ENCODE results near the gene NUP50. TPM values are rescaled to one million over a fixed set of nuclear protein-coding genes. Genes with fewer than 3 reads are reported as not detected.

The NUP50 gene
- total RNA-seq, 1 experiment from 2014 or later: 58.6 TPM

DNA sequence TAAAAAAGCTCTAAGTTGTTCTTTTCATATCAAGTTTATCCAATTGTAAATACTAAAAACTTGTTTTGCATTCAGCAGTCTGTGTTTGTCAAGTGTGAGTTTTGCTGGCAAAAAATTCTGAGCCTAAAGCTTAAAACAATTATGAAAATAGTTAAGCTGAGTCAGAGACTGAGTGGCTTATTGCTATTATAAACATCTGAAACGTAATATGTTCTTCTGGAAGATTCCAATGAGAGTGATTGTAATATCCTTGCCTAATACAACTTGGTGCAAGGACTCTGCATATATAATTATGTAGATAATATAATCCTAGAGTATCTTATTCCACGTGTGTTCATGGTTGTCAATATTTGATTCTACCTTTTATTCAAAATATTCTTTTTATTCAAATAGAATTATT, 14.1 kb upstream of the NUP50 start:
- H3K27me3 ChIP-seq: no peaks in the 10 kb centered on the region
- no peak overlapping the region for H3K27ac ChIP-seq
- no peak overlapping the region for H3K4me3 ChIP-seq
- H3K9me3 ChIP-seq (replicated peaks): no peaks in the 10 kb centered on the region
- no peaks in the 10 kb centered on the region for H3K4me1 ChIP-seq
- no peak for DNase-seq
- no peaks in the 10 kb centered on the region for H3K36me3 ChIP-seq

DNA sequence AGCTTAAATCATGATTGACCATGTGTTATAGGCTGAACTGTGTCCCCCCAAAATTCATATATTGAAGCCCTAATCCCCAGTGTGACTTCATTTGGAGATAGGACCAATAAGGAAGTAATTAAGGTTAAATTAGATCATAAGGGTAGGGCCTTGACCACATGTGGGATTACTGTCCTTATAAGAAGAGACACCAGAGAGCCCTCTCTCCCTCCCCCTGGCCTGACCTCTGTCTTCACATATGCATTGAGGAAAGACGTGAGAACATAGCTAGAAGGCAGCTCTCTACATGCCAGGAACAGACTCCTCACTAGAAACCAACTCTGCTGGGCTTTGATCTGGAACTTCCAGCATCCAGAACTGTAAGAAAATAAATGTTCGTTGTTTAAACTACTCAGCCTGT, 13.6 kb upstream of the NUP50 start:
- Histone ChIP-seq H3K27ac (no peak overlapping the region), H3K4me3 (no peak overlapping the region), H3K27me3 (no peaks in the 10 kb centered on the region), H3K4me1 (no peaks in the 10 kb centered on the region), H3K9me3 (replicated peaks) (no peaks in the 10 kb centered on the region), H3K36me3 (no peaks in the 10 kb centered on the region)
- DNase-seq: no peak

DNA sequence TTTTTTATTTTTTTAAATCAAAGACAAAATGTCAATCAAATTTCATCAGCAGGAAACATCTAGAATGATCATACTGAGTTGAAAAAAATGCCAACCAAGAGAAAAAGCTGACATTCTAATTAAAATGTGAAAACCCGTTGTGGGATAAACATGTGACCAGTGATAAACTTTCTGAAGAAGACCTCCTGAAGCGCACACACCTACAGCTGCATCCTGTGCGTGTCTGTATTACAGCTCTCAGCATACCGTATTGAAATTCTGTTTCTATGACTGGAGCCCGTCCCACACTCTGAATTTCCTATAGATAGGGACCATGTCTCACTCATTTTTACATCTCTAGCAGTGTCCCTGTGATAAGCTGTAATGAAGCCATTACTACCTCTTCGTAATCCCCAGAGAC, 12.2 kb upstream of the NUP50 start:
- Histone ChIP-seq H3K27me3 (no peaks in the 10 kb centered on the region), H3K9me3 (replicated peaks) (no peaks in the 10 kb centered on the region), H3K36me3 (no peaks in the 10 kb centered on the region), H3K27ac (no peak overlapping the region), H3K4me1 (no peaks in the 10 kb centered on the region), H3K4me3 (no peak overlapping the region)
- no peak for DNase-seq

DNA sequence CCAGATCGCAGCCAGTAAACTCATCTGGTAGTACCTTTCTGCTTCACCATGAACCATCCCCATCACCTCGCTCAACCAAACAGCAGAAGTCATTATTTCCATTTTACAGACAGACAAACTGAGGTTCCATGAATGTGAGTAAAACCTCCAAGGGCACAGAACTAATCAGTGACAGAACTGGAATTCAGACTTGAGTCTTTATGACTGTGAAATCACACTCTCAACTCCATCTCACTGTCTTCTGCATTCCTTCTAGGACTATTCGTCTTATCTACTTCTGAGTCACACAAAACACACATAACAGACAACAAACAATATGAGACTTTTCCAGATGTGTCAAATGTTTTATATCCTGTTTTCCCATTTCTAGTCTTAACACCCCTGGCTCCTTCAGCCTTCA, 9.3 kb upstream of the NUP50 start:
- no peak for DNase-seq
- H3K27me3 ChIP-seq: no peaks in the 10 kb centered on the region
- H3K4me3 ChIP-seq: no peak overlapping the region
- no peaks in the 10 kb centered on the region for H3K9me3 ChIP-seq (replicated peaks)
- H3K27ac ChIP-seq: no peak overlapping the region
- H3K4me1 ChIP-seq: peaks cover 3% of the 10 kb centered on the region; the same call in 1 of the 2 replicates
- peaks cover 8% of the 10 kb centered on the region; the same call in 1 of the 2 replicates for H3K36me3 ChIP-seq

DNA sequence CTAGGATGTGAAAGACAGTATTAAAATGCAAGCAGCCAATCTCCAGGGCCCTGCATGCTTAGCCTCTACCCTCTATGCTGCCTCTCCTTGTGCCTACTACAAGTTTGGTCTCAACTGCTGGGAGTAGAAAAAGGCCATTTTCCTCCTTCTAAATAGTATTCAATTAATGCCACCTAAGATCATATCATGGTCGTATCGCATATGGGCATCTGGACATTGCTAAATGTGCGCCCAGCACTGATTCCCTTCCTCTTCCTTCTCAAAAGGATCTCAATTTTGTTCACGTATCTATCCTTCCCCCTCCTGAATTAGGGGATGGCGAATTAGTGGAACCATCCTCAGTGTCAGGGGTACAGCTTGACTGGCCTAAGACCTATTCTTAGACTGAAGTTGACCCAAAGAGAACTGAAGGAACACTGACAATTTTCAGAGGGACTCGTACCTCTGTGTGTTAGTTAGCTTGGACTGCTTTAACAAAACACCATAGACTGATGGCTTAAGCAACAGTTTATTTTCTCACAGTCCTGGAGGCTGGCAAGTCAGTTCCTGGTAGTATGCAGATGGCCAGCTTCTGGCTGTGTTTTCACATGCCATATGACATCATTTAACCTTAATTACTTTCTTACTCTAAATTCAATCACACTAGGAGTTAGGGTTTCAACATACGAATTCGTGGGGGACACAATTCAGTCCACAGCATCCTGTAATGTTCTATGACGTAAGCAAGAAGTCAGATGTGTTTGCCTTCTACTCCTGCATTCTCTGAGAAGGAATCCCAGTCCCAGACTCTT, 8.5 kb upstream of the NUP50 start:
- no peak for DNase-seq

DNA sequence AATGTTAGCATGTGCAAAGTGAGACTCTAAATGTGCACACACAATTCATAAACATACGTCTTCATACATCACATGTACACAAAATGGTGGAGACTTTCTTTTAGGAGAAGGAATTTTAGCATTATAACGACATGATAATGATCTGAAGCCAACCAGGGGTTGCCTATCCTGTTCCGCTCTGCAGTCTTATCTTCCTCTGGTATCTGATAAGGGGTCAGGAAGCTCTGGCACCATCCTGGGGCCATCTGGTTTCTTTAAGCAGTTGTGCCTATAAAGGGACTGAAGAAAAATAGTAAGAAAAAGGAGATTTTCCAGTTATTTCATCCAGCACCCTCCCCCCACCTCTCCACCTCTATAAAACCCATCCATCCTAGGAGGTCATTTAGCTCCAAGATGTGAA, 5.8 kb upstream of the NUP50 start:
- Histone ChIP-seq H3K27me3 (no peaks in the 10 kb centered on the region), H3K4me1 (peaks cover 12% of the 10 kb centered on the region), H3K36me3 (peaks cover 8% of the 10 kb centered on the region; the same call in 1 of the 2 replicates), H3K4me3 (no peak overlapping the region), H3K9me3 (replicated peaks) (no peaks in the 10 kb centered on the region), H3K27ac (no peak overlapping the region)
- no peak for DNase-seq

More for the DNA sequence above, 8.5 kb upstream of the NUP50 start:
- Histone ChIP-seq H3K4me3 (no peak overlapping the region), H3K27me3 (no peaks in the 10 kb centered on the region), H3K27ac (no peak overlapping the region), H3K9me3 (replicated peaks) (no peaks in the 10 kb centered on the region), H3K4me1 (peaks cover 9% of the 10 kb centered on the region), H3K36me3 (peaks cover 8% of the 10 kb centered on the region; the same call in 1 of the 2 replicates)

DNA sequence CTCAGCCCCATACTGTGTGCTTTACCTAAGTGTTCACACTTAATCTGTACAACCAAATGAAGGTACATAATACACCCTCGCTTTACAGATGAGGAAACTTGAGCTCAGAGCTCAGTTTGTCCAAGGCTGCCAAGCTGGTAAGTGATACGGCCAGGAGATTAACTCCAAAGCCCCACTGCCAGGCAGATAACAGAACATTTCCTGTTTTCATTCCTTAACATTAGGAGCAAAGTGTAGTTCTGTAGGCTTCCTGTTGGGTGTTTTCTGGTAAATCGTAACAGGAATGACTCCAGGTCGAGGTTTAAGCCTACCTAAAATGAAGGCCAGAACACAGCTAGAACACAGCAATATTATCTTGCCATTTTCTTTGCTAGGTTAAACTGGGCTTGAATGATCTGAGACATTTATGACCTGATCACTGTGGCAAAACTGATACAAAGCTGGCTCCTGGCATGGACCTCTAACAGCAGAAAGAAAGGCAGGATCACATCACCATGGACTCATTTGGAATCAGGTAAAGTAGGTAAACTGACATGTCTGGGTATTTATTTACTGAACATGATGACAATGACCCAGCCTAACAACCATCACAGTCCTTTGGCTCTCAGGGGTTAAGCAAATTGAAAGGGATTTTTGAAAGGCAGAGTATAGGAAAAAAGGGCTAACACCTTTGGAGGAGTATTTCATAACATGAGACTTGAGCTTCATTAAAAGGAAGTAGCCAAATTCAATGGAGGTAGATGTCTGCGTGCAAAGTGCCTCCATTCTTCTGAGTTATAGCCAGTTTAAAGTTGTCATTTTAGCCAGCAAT, 3.9 kb upstream of the NUP50 start:
- H3K4me1 ChIP-seq: peaks cover 12% of the 10 kb centered on the region
- DNase-seq: peak; percentile 41 to 69
- peaks cover 8% of the 10 kb centered on the region; the same call in 1 of the 2 replicates for H3K36me3 ChIP-seq
- no peak overlapping the region for H3K4me3 ChIP-seq
- no peaks in the 10 kb centered on the region for H3K27me3 ChIP-seq
- no peaks in the 10 kb centered on the region for H3K9me3 ChIP-seq (replicated peaks)
- no peak overlapping the region for H3K27ac ChIP-seq

DNA sequence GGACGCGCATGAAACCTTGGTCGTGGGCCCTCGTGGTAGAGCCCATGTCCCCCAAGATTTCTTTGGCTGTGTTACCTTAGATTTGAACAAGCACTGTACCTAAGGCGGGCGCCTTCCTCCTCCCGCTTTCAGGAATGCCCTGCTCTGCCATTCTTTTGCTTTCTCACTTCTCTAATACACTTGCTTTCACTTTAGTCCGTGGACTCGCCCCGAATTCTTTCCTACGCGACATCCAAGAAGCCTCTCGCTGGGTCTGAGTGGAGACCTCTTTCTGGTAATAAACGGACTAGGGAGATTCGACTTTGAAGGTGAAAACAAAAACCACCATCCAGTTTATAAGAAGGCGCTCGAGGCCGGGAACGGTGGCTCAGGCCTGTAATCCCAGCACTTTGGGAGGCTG, 1.2 kb upstream of the NUP50 start:
- Histone ChIP-seq H3K27ac (no peak overlapping the region), H3K4me3 (peak overlapping the region; percentile 97), H3K27me3 (no peaks in the 10 kb centered on the region), H3K9me3 (replicated peaks) (no peaks in the 10 kb centered on the region), H3K36me3 (peaks cover 5% of the 10 kb centered on the region), H3K4me1 (peaks cover 19% of the 10 kb centered on the region)
- DNase-seq: no peak

DNA sequence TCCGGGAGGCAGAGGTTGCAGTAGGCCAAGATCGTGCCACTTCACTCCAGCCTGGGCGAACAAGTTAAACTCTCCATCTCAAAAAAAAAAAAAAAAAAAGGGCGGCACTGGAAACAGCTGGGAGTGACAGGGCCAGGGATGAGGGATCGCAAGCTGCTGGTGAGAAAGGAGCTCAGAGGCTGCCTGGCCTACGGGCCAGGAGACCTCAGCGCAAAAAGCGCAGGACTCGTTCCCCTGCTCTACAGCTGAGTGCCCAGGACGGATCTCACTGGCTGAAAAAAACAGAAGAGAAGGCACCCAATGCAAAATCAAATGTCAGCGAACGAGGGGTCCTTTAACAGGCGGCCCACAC, 650 bp upstream of the NUP50 start:
- no peaks in the 10 kb centered on the region for H3K27me3 ChIP-seq
- peaks cover 8% of the 10 kb centered on the region for H3K36me3 ChIP-seq
- peaks cover 19% of the 10 kb centered on the region for H3K4me1 ChIP-seq
- no peaks in the 10 kb centered on the region for H3K9me3 ChIP-seq (replicated peaks)
- peak; percentile 53 to 59 for DNase-seq
- peak overlapping the region; percentile 89 for H3K27ac ChIP-seq
- H3K4me3 ChIP-seq: peak overlapping the region; percentile 97

DNA sequence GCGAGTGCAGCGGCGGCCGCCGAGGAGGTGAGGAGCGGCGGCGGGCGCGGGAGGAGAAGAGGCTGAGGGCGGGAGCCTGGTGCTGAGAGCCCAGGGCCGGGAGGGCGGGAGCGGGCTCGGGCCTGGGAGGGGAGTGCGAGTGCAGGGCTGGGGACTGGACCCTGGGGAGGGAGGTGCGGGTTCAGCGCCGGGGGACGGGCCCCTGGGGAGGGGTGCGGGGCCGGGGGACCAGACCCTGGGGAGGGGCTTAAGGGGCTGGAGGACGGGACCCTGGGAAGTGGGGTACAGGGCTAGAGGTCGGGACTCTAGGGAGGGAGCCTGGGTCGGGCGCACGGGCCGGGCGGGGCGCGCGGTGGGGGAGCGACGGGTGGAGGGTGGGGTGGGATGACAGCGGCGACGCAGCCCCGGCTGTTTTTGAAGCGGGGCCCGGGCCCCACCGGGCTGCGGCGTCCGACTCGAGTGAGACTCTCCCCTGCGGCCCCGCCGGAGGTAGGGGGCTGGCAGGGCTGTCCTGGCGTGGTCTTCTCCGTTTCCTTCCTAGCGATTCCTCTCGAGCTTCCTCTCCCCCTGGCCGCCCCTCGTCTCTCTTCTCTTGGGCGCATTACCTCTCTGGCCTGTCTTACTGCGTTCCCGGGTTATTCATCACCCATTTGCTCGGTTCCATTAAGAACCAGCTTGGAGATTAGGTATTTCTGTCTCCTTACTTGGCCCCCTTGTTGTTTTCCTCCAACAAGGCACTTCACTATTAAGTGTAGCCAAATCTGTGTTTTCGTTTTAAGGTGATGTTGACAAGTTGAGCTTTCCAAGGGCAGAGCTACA, 754 bp downstream of the NUP50 start:
- no peaks in the 10 kb centered on the region for H3K9me3 ChIP-seq (replicated peaks)
- peak; percentile 31 to 32 for DNase-seq
- H3K27me3 ChIP-seq: no peaks in the 10 kb centered on the region
- H3K36me3 ChIP-seq: peaks cover 22% of the 10 kb centered on the region
- H3K4me1 ChIP-seq: peaks cover 15% of the 10 kb centered on the region
- peak overlapping the region; percentile 97 for H3K4me3 ChIP-seq
- H3K27ac ChIP-seq: peak overlapping the region; percentile 89

DNA sequence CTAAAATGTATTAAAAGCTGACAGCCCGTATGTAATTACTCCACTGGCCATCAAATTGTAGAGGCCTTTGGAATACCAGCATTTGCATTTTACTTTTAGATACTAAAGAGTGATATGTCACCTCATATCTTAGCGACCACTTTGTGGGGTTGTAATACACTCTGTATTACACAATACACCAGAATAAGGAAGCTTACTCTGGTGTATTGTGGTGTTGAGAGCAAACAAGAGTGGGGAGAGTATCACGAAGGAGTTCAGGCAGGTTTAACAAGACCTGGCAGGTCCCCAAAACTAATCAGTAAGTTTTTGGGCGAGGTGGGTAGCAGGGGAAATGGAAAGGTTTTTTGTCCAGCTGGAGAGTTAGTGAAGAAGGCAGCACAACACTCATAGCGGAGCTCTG, 3.2 kb downstream of the NUP50 start:
- H3K4me1 ChIP-seq: peaks cover 7% of the 10 kb centered on the region; the same call in 1 of the 2 replicates
- no peak overlapping the region for H3K4me3 ChIP-seq
- no peak overlapping the region for H3K27ac ChIP-seq
- H3K9me3 ChIP-seq (replicated peaks): no peaks in the 10 kb centered on the region
- H3K36me3 ChIP-seq: peaks cover 45% of the 10 kb centered on the region
- no peaks in the 10 kb centered on the region for H3K27me3 ChIP-seq
- no peak for DNase-seq

DNA sequence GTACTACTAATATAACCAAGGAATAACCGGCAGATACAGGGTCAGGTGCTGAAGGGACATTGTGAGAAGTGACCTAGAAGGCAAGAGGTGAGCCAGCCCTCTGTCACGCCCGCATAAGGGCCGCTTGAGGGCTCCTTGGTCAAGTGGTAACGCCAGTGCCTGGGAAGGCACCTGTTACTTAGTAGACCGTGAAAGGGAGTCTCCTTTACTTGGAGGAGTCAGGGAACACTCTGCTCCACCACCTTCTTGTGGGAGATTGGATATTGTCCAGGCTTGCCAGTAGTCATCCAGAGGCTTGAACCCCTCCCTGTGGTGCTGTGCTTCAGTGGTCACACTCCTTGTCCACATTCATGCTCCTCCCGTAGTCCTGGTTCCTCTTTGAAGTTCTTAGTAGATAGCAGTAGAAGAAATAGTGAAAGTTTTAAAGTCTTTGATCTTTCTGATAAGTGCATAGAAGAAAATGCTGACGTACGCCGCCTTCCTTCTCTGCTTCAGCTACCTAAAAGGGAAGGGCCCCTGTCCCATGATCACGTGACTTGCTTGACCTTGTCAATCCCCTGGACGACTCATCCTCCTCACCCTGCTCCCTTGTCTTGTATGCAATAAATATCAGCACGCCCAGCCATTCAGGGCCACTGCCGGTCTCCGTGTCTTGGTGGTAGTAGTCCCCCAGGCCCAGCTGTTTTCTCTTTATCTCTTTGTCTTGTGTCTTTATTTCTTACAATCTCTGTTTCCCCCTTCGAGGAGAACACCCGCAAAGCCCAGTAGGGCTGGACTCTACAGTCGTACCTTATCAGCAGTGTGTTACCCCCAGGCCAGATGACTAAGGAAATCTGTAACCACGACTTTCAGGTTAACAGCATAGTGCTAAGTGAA, 6.1 kb downstream of the NUP50 start:
- H3K36me3 ChIP-seq: peaks cover 70% of the 10 kb centered on the region
- H3K27me3 ChIP-seq: no peaks in the 10 kb centered on the region
- H3K4me1 ChIP-seq: peaks cover 7% of the 10 kb centered on the region; the same call in 1 of the 2 replicates
- no peak for DNase-seq
- H3K4me3 ChIP-seq: no peak overlapping the region
- no peak overlapping the region for H3K27ac ChIP-seq
- H3K9me3 ChIP-seq (replicated peaks): no peaks in the 10 kb centered on the region

DNA sequence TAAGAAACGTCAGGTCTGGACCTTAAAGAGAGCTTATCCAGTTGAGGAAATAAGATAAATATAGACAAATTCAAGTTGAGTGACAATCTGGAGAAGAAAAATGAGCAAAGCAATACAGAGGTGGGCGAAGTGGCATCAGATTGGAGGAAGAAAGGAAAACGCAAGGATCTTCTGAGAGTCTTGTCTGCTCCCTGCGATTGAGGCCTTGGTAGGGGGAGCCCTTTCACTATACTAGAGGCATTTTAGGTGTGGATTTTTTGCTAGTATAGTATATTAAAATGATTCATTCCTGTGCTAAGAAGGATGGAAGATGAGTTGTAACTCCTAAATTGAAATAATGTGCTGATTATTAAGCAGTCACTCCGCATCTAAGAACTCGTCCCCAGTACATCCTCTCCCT, 8.1 kb downstream of the NUP50 start:
- no peak for DNase-seq
- peaks cover 90% of the 10 kb centered on the region for H3K36me3 ChIP-seq
- no peaks in the 10 kb centered on the region for H3K27me3 ChIP-seq
- no peaks in the 10 kb centered on the region for H3K4me1 ChIP-seq
- no peaks in the 10 kb centered on the region for H3K9me3 ChIP-seq (replicated peaks)
- H3K27ac ChIP-seq: no peak overlapping the region
- H3K4me3 ChIP-seq: no peak overlapping the region
